Measurements from ENCODE around the gene CAPN5. TPM values are rescaled to one million over a fixed set of nuclear protein-coding genes. Genes with fewer than 3 reads are reported as not detected.

The CAPN5 gene
- total RNA-seq, 1 donor from 2014 or later = 5.1 TPM

GRCh38 chr11:77114089-77114463, 47.3 kb downstream of the CAPN5 start:
- DNase-seq (ENCODE audit: low spot score) = no peak

GRCh38 chr11:77115181-77115611, 48.4 kb downstream of the CAPN5 start:
- DNase-seq (ENCODE audit: low spot score) = no peak

DNA sequence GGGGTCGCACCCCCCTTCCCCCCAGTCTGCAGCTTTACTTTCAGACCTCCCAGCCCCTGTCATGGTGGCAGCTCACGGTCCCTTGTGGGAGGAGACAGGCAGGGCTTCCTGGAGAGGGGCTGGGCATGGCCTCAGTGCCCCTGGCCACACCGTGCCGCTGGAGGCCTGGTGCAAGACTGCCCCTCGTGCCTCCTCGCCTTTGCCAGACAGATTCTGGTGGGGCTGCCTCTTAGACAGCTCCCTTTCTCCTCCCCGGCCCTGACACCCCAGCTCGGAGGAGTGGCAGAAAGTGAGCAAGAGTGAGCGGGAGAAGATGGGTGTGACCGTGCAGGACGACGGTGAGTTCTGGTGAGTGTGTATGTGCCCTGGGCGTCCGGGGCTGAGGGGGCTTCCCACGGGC, 49.2 kb downstream of the CAPN5 start:
- DNase-seq (ENCODE audit: low spot score) = no peak

GRCh38 chr11:77117492-77117891, 50.7 kb downstream of the CAPN5 start:
- DNase-seq (ENCODE audit: low spot score) = no peak

- no peak for DNase-seq (ENCODE audit: low spot score)
Measured at GRCh38 chr11:77118086-77118485, 51.3 kb downstream of the CAPN5 start.

- DNase-seq (ENCODE audit: low spot score) = no peak
Measured at GRCh38 chr11:77118971-77119370, 52.2 kb downstream of the CAPN5 start.

DNA sequence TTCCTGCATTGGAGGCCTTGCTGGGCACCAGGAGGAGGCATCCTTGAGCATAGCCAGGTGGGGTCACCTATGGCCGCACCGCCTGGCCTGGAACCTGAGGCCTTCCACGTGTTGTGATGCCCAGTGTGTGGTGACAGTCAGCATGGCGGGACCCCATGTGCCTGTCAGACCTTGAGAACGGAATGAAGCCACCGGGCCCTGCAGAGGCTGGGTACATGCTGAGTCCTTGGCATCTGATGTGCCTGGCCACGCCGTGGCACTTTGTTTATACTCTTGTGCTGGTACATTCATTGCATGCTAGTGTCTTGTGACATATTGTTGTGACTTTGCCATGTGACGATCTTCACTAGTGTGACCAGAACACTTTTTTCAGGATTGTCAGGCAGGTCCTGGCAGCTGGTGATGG, 52.8 kb downstream of the CAPN5 start:
- no peak for DNase-seq (ENCODE audit: low spot score)

DNA sequence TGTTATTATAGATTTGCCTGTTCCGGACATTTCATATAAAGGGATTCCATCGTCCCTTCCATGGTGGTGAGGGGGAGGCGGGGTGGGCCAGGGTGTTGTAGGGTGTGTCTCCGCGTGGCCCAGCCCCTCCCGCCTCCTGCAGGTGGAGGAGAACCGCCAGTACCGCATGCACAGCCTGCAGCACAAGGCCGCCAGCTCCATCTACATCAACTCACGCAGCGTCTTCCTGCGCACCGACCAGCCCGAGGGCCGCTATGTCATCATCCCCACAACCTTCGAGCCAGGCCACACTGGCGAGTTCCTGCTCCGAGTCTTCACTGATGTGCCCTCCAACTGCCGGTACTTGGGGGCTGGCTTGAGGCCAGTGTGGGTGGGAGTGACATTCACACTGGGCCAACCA, 53.8 kb downstream of the CAPN5 start:
- no peak for DNase-seq (ENCODE audit: low spot score)

- DNase-seq (ENCODE audit: low spot score) = no peak
Measured at GRCh38 chr11:77121096-77121640, 54.4 kb downstream of the CAPN5 start.

DNA sequence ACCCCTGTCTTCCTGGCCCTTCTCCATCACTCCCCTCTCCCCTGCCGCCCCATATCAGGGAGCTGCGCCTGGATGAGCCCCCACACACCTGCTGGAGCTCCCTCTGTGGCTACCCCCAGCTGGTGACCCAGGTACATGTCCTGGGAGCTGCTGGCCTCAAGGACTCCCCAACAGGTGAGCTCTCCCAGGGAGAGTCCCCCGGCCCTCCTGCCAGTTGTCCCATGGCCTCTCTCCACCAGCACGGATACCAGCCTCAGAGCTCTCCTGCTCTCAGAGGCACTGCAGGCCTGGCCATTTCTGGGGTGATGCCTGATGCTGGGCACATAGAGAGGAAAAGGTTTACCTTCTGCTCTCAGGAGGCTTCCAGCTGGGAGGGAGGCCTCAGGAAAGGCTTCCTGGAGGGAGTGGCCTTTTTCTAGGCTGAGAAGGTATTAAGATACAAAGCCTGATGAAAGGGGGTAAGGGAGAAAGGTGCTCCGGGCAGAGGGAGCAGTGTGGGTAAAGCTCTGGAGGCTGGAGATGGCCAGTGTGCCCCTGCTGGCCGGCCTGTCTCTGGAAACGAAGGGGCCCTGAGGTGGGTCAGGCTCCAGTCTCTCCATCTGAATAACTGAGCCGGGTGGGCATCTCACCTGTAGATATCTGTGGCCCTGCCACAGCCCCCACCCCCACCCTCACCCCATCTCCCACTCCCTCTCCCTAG, 55.3 kb downstream of the CAPN5 start:
- DNase-seq (ENCODE audit: low spot score) = no peak

- no peak for DNase-seq (ENCODE audit: low spot score)
Measured at GRCh38 chr11:77122576-77123212, 55.9 kb downstream of the CAPN5 start.

GRCh38 chr11:77123591-77123990, 56.8 kb downstream of the CAPN5 start:
- no peak for DNase-seq (ENCODE audit: low spot score)

DNA sequence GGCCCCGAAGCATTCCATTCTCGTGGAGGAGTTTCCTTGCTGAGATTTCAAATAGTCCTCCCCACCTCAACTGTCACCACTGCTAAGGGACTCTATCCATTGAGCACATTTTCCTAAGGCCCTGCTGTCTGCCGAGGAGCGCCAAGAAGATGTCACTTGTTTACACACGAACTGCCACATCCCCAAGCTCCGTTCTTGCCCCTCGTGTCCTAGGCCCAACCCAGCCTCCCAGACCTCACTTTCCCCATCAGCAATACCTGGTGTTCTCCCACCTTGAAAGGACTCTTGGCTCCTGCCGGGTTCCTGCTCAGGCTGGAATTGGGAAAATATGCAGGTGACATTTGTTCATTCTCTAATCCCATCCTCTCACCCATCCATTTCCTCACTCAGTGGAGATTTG, 57.3 kb downstream of the CAPN5 start:
- DNase-seq (ENCODE audit: low spot score) = no peak

DNA sequence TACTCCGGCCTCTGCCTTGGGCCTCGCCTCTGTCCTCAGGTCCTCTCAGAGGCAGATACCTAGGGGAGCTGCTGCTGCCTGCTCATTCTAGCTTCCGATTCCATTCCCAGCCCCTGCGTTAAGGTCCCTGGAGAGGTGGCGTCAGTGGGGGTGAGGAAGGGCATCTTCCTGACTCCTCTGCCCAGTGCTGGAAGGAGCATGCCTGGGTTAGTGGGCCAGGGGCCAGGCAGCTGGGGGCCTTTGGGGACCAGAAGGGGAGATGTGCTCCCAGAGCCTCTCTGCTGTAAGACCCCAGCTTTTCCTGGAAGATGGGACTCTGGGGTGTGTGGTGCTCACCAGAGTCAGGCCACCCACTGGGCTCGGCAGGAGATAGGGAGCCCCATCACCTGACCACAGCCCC, 57.7 kb downstream of the CAPN5 start:
- no peak for DNase-seq (ENCODE audit: low spot score)

- no peak for DNase-seq (ENCODE audit: low spot score)
Measured at GRCh38 chr11:77125191-77125590, 58.4 kb downstream of the CAPN5 start.

- no peak for DNase-seq (ENCODE audit: low spot score)
Measured at GRCh38 chr11:77125695-77126094, 58.9 kb downstream of the CAPN5 start.

GRCh38 chr11:77126156-77126775, 59.5 kb downstream of the CAPN5 start:
- no peak for DNase-seq (ENCODE audit: low spot score)

GRCh38 chr11:77126861-77127234, 60.1 kb downstream of the CAPN5 start:
- DNase-seq (ENCODE audit: low spot score) = no peak

DNA sequence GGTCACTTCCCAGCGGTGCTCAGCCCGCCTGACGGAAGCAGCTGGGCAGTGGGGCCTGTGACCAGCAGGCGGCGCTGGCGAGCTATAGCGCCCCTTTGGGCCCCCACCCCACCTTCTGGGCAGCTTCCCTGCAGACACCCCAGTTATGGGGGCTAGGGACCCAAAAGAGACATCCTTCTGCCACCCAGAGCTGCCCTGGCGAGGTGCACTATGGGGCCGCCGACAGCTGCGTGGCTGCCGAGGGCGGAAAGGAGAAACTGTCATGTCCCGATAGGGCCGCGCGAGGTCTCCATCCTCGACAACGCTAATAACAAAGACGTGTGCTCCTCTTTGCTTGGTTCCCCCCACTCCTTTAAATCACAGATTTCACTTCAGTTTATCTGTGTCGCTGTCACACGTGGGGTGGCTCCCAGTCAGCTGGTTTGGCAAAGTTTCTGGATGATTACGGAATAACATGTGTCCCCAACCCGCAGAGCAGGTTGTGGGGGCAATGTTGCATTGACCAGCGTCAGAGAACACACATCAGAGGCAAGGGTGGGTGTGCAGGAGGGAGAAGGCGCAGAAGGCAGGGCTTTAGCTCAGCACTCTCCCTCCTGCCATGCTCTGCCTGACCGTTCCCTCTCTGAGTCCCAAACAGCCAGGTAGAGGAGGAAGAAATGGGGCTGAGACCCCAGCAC, 60.6 kb downstream of the CAPN5 start:
- DNase-seq (ENCODE audit: low spot score) = no peak

GRCh38 chr11:77127920-77128691, 61.3 kb downstream of the CAPN5 start, which contains the start of gene MYO7A:
MYO7A (plus strand) TSS chr11:77128246; CDS start chr11:77130635, 2,389 bp downstream.
- DNase-seq (ENCODE audit: low spot score) = no peak
